ENCODE results near the gene ST6GALNAC5.

The ST6GALNAC5 gene

GRCh38 chr1:77014073-77014788, 147.0 kb downstream of the ST6GALNAC5 start:
- DNase-seq (ENCODE audit: low read depth), result no peak

- no peak for DNase-seq (ENCODE audit: low read depth)
Observed at GRCh38 chr1:77015748-77016341, 148.6 kb downstream of the ST6GALNAC5 start.

- DNase-seq (ENCODE audit: low read depth), result no peak
Observed at GRCh38 chr1:77016386-77016985, 149.2 kb downstream of the ST6GALNAC5 start.

GRCh38 chr1:77018311-77018710, 151.0 kb downstream of the ST6GALNAC5 start:
- DNase-seq (ENCODE audit: low read depth), result no peak

GRCh38 chr1:77018761-77019160, 151.5 kb downstream of the ST6GALNAC5 start:
- no peak for DNase-seq (ENCODE audit: low read depth)

- DNase-seq (ENCODE audit: low read depth), result no peak
Observed at GRCh38 chr1:77021732-77022131, 154.5 kb downstream of the ST6GALNAC5 start.

- no peak for DNase-seq (ENCODE audit: low read depth)
Observed at GRCh38 chr1:77024500-77024899, 157.2 kb downstream of the ST6GALNAC5 start.

GRCh38 chr1:77025599-77025998, 158.3 kb downstream of the ST6GALNAC5 start:
- no peak for DNase-seq (ENCODE audit: low read depth)

GRCh38 chr1:77026135-77026534, 158.9 kb downstream of the ST6GALNAC5 start:
- no peak for DNase-seq (ENCODE audit: low read depth)

GRCh38 chr1:77026640-77027039, 159.4 kb downstream of the ST6GALNAC5 start:
- no peak for DNase-seq (ENCODE audit: low read depth)

- DNase-seq (ENCODE audit: low read depth), result no peak
Observed at GRCh38 chr1:77027847-77028246, 160.6 kb downstream of the ST6GALNAC5 start.

- no peak for DNase-seq (ENCODE audit: low read depth)
Observed at GRCh38 chr1:77030401-77031105, 163.3 kb downstream of the ST6GALNAC5 start.

- no peak for DNase-seq (ENCODE audit: low read depth)
Observed at GRCh38 chr1:77031106-77031662, 163.9 kb downstream of the ST6GALNAC5 start.

GRCh38 chr1:77036560-77036959, 169.3 kb downstream of the ST6GALNAC5 start:
- DNase-seq (ENCODE audit: low read depth), result no peak

GRCh38 chr1:77037038-77037437, 169.8 kb downstream of the ST6GALNAC5 start:
- no peak for DNase-seq (ENCODE audit: low read depth)

GRCh38 chr1:77038000-77038399, 170.7 kb downstream of the ST6GALNAC5 start:
- DNase-seq (ENCODE audit: low read depth), result no peak

GRCh38 chr1:77039111-77039510, 171.8 kb downstream of the ST6GALNAC5 start:
- DNase-seq (ENCODE audit: low read depth), result no peak

GRCh38 chr1:77039739-77040138, 172.5 kb downstream of the ST6GALNAC5 start:
- no peak for DNase-seq (ENCODE audit: low read depth)

GRCh38 chr1:77040826-77041225, 173.5 kb downstream of the ST6GALNAC5 start:
- DNase-seq (ENCODE audit: low read depth), result no peak

GRCh38 chr1:77044133-77044849, 177.0 kb downstream of the ST6GALNAC5 start:
- DNase-seq (ENCODE audit: low read depth), result no peak

GRCh38 chr1:77047575-77047974, 180.3 kb downstream of the ST6GALNAC5 start:
- DNase-seq (ENCODE audit: low read depth), result no peak
